HG03439 (cell line): ENCODE measurements around the gene ARHGDIA.

ENCODE experiments used
- ATAC-seq: cut with Tn5 transposase; IDR thresholded peaks from one replicate; pipeline ENCODE4 v1.9.1; 2021; ENCODE audit warnings: mild to moderate bottlenecking, moderate library complexity; ENCODE audit not compliant: unreplicated experiment

Gene ARHGDIA

DNA sequence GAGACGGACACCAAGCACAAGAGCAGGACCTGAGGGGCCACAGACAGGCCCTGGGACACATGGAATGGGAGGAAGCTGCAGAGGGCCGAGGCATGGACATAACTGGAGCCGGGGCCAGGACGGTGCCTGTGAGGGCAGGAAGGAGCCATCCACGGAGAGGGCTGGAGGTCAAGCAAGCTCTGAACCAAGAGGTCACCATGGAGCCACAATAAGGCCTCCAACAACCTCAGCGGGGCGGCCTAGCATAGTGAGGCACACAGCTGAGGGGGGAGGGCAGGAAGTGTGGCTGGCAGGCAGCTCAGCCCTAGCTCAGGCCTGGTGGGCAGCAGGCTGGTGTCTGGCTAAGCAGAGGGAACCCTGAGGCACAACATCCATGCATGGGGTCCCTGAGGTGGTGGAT is 42.5 kb downstream of the ARHGDIA start:
- no peak for ATAC-seq

DNA sequence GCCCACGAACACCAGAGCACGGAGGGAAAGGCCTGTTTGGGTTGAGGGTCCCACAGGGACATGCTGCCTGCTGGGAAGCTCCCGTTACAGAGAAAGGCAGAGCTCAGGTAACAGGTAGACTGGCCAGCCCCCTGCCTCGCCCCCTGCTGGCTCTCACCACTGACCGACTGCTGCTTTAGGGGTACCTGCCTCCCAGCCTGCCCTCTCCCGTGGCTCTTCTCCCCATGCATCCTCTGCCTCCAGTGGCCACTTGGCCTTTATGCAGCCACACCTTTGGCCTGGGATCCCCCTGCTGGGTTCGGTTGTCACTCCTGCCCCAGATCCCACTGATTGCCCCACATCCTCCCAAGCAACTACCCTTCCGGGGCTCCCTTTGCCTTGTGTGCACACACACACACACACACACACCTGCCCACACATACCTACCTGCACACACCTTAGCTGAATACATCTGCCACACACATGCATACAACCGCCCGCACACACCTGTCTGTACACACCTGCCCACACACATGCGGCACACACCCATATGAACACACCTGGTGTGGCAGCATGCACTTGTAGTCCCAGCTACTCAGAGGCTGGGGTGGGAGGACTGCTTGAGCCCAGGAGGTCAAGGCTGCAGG is 45.2 kb downstream of the ARHGDIA start:
- no peak for ATAC-seq

DNA sequence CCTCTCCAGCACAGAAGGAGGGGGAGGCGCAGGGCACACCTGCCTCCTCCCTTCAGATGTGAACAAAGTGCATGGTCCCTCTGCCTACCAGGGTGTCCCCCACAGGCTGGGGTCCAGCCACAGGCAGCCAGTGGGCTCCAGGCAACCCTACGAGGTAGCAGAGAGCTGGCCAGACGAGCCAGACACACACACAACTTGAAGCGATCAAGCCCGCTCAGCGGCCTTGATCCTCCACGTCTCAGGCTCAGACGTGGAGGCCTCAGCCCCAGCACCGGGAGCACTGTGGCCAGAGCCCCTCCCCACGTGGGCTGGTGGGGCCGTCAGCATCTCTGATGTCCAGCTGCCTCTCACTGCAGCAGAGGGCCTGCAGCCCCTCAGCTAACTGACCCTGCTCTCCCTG is 46.5 kb downstream of the ARHGDIA start:
- no peak for ATAC-seq

DNA sequence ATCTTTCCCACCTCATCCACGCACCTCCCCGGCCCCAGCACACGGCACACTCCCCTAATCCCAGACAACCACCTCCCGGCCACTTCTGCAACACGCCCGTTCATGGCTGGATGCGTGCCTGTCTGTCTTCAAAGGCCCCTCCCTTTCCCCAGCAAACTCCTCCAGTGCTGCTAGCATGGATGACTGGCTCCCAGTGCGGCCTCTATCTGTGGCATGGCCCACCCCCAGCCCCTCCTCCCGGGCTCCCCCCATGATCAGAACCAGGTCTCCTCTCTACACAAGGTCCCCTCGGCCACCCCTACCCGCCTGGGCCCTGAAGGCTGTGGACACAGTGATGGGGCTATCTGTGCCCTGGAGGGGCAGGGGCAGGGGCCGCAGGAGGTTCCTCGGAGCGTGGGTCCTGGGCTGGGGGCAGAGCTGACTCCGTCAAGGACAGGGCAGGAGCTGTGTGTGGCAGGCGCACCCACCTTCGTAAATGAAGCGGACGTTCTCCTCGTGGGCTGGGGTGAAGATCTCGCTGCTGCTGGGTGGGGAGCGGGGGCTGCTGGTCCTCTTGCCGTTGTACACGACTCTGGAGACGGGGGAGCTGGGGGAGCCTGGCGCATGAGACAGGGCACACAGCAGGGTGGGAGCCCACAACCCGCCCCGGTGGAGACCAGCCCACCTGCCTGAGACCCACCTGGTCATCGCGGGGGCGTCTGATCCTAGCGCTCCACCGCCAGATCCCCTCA is 47.2 kb downstream of the ARHGDIA start:
- no peak for ATAC-seq

DNA sequence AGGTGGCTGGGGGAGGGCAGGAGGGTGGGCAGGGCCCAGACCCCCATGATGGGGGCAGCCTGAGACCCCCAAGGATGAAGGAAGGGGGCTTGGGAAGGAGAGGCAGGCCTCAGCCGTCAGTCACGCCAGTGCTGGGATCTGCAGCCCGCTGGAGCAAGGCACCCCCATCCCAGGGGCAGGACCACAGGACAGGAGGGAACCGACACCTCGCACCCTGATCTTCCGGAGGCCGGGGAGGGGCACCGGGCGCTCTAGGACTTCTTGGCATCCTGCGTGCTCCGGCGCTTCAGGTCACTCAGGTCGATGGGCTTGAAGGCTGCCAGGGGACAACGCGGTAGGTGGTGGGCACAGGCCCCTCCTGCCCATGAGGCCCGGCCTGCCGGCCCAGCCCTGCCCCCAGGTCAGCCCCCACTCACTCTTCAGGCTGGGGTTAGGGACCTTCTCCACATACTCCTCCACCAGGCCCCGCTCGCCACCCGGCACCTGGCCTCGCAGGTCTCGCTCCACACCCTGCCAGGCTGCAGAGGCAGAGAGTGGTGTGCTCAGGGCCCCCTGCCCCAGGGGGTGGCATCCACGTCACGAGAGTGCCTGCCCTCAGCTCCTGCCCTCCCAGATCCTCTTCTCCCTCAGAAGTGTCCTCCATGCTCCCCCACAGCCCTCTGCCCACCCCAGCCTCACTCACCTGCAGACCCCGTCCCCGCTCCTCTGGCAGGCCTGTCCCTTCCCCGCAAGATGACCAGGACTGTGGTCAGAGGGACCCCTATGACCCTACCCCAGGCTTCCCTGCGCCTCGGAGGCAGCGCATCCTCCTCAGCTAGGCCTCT is 47.9 kb downstream of the ARHGDIA start:
- ATAC-seq = no peak

DNA sequence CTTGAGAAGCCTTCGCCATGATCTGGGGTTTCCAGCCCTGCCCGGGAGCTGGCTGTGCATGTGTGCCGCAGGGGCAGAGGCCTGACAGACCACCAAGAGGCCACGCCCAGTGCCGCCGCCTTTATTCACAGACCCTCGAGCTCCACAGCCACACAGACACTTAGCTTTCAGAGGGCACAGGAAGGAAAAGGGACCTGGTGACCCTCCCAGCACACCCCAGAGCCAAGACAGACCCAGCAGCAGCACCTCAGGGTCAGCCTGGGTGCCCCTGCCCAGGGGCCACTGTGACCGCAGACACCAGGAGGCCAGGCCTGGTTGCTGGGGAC is 48.9 kb downstream of the ARHGDIA start:
- no peak for ATAC-seq

DNA sequence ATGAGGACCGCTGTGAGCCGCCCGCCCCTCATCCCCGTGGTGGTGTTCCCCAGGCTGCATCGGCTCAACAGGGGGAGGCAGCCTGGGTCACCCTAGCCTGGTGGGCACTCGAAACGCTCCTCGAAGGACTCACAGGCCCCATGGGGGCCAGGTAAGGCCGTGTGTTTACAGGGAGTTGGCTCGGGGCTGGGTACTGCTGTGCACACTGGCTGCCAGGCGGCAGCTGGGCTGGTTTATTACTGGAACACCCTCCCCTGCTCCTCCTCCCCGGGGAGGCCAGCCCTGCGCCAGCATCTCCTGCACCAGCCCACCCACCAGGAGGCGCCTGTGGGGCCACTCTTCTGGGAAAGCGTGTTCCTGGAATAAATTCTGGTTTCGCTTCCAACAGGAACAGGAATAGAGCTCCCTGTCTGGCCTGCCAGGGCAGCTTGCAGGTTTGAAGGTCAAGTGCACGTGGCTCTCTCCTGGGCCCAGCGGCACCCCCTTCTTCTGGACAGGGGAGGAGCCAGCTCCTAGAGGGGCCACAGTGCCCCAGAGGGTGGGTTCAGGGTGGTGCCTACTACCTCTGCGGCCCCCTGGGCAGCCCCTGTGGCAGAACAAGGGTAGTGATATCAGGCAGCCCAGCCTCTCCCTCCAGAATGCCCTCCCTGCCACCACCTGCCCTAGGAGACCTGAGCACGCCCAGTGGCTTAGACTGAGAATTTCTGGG is 49.4 kb downstream of the ARHGDIA start:
- ATAC-seq = no peak

DNA sequence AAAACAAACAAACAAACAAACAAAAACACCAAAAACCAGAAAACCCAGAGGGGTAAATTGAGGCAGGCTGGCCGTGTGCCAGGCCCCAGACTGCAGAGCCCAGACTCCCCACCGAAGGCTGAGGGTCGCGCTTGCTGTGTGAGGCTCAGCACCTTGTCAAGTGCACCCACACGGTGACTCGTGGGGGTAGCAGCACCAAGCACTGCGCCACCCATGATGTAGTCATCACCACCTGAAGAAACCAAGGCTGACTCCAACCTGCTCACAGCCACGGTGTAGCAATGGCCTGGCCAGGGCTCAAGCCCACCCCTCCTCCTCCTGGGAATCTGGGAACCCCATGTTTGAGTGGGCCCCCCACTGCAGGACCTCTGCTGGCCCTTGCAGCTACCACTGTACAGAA is 50.0 kb downstream of the ARHGDIA start:
- ATAC-seq = no peak

DNA sequence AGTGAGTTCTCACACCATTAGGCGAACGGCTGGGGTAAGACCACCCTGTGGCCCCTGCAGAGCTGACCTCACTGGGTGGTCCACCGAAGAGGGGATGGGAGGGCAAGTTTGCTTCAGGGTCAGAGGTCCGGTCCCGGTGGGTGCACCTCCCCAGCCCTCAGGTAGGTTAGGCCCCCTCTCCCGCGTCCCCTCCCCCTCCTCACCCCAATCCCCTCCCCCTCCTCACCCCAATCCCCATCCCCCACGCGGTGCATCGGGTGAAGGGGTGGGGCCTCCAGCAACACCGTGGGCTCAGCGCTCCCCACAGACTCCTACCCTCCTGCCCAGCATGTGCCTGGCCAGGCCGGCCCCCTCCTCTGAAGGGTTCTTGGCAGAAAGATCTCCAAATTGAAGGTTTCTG is 51.4 kb downstream of the ARHGDIA start:
- no peak for ATAC-seq

DNA sequence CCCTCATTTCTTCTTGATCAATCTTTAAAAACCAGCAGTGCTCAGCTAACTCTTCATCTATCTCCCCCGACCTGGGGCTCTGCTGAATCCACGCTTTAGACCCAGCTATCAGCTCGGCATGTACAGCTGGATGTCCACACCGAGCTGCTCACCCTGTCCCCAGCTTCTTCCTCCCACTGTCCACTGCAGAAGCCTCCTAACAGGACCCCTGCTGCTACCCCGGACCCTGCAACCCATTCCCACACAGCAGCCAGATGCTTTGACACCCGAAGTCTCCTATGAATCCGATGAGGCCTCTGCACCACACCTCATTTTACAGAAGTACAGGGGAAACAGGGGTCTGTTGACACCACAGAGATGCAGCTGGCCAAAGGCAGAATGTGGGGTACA is 53.4 kb downstream of the ARHGDIA start:
- ATAC-seq = no peak
